Stimulated activated naive CD4-positive, alpha-beta T cell (primary cell): ENCODE measurements around the gene POLR2H.

ENCODE experiments used
- DNase-seq, 6 experiments: peaks; one replicate each; lab custom pipeline; 2025; lab: John Stamatoyannopoulos, UW

POLR2H gene

DNA sequence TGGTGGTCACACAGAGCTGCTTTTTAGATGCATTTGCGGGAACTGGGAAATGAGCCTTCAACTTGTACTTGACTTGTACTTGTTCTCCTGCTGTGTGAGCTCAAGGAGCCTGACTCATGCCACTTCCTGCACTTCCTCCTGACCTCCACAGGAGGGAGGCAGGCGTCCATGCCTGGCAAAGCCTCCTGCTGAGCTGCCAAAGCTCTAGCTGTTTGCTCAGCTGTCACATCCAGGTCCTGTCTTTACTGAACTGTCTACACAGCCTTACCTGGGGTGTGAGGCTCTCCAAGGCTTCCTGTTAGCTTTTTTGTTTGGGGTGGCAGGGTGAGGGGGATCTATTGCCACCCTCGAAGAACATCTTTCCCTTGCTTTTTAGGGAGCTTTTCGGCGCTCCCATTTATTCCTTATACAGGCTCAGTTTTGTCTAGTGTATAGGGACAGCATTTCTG, 10.1 kb downstream of the POLR2H start:
- DNase-seq = peak; percentile 11 to 72 (median 48)

DNA sequence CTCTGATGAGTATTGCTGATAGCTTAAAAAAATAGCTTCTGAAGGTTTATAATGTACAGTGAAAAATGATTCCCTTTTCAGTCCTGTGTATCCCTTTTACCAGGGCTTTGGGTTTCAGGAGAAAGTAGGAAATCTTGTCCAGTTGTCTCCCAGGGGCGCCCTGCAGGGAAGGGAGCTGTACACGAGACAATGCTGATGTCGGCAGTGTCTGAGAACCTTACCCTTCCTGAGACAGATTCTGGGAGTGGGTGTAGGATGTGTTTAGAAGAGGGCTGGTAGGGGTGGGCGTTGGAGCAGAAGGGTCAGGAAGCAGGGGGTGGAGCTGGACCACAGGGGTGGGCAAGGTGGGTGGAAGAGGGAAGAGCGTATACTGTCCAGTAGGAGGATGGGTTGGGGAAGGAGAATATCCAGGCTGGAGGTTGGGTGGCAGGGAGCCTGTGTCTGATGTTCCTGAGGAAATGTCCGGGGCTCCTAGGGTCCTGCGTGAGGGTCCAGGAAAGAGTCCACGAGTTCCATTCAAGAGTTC, 10.8 kb downstream of the POLR2H start:
- no peak for DNase-seq

DNA sequence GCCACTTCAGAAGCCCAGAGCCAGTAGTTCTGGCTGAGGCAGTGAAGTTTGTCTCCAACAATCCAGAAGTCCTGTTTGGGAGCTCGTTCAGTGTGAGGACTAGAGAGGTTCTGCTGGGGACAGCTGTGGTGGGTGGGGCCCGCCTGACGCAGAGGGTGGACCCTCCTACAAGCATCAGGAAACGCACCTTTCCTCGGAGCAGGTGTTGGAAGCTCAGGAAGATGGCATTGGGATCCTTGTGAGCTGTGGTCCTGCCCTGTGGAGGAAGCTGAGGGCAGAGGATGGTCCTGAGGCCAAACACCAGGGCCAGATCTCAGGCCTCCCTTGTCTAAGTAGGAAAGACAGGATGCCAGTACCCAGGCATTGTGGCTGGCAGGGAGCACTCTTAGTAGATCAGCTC, 11.4 kb downstream of the POLR2H start:
- no peak for DNase-seq

DNA sequence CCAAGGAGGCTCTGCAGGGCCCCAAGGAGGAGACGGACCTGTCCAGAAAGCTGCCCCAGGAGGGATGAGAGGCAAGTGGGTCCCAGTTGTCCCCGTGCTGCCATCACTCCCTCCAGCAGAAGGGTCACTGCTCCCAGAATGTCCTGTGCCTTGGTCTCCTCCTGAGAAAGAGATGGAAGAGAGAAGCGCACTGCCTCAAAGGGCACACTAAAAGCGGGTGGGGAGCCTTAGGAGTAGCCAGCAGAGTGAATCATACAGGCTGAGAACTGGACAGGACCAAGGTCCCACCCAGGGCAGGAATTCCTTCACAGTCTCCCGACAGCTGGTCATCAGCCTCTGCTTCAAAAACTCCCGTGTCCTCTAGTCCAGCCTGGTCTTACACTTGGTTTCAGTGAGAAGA, 11.9 kb downstream of the POLR2H start:
- DNase-seq = no peak

DNA sequence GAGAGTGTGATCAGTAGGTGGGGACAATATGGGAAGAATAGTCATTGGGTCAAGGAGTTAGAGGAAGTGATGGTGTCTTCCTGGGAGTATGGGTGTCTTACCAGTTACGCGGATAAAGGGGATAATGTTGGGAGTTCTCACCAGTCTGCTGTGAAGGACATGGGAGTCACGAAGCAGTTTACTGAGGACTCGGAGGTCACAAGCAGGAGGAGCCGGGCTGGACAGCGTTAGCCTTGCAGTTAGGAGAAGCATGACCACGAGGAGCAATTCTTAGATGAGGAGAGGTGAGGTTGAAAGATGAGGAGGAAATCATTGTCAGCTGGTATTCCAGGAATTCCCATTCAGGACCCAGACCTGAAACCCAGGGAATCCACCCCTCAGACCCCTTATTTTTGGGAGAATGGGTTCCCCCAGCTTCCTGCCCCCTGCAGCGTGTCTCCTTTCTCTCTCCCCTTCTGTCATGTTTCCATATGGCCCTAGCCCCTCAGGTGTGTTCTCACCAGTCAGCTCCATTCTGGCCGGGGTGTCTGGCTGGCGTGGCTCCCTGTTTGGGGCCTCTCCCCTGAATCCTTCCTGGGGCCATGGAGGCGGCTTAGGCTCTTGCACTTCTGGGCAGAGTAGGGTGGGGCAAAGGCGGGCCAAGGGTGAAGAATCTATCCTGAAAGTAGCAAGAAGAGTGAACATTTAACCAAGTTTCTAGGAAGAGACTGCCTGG, 14.4 kb downstream of the POLR2H start:
- DNase-seq = no peak

DNA sequence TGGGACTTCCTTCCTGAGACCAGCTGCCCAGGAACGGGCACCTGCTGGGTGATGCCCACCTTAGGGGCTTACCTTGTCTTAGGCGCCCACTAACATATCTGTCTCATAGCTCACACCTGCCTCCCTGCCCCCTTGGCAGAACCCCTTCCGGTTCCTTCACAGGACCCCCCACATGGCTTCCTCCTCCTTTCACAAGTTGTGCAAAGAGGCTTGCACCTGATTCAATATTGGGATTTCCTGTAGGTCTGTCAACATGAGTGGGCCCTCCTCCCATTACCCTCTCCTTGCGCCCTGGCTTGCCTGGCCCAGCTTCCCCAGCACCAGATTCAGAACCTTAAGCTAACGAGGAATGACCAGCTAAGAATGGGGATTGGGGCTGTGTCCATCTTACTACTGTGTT, 15.9 kb downstream of the POLR2H start:
- no peak for DNase-seq

DNA sequence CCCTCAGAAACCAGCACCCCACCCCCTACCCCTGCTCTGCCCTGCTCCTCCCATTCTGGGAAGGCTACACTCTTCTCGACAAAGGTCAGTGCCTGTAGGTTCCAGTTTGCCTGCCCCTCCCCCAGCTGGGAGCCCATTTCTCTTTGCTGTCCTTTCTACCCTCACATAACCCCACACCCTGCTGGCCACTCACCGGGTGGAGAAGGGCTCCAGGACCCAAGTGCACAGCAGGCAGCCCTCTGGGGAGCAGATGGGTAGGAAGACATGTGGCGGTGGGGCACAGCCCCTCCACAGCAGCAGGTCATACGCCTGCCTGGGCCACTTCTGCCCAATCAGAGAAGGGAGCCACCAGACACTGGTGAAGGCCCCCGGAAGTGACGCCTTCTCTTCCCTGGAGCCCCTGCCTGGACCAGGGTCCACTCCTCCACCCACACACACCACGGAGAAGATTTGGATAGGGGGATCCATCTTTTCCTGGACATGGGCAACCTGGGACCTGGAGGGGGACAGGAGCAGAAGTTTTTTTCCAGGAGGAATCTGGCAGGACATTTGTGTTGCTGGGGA, 16.5 kb downstream of the POLR2H start, which contains the start of gene THPO:
THPO (minus strand) TSS at position 326 of the 564 bp plus-strand sequence. CDS start 1,948 bp downstream, outside the sequence.
- no peak for DNase-seq

DNA sequence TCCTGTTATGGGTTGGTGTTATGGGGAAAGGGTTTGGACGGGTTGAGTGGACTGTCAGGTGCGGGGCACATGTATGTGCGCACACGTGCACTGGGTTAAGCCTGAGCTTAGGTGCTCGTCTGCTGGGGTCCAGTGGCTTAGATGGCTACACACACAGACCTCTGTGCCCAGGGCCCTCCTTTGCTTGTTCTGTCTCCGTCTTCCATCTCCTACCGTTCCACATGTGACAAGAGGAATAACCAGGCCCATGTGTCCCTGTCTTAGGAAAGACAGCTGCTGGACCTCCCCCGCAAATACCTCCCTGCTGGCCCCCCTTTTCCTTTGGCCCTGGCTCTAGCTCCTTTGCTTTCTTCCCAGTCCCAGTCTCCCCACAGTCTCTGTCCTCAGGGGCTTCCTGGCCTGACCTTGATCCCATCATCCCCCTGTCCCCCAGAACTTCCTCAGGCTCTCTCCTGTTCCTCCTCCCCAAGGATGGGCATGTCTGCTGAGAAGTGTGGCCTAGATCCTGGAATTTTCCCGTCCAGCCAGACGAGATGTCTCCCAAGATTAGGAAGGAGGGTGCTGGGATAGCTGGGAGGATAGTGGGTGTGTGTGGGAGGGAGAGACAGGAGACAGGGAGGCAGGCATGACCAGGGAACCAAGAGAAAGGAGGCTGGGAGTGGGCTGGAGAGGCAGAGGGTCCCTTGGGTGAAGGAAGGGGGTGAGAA, 17.3 kb downstream of the POLR2H start:
- DNase-seq = no peak

DNA sequence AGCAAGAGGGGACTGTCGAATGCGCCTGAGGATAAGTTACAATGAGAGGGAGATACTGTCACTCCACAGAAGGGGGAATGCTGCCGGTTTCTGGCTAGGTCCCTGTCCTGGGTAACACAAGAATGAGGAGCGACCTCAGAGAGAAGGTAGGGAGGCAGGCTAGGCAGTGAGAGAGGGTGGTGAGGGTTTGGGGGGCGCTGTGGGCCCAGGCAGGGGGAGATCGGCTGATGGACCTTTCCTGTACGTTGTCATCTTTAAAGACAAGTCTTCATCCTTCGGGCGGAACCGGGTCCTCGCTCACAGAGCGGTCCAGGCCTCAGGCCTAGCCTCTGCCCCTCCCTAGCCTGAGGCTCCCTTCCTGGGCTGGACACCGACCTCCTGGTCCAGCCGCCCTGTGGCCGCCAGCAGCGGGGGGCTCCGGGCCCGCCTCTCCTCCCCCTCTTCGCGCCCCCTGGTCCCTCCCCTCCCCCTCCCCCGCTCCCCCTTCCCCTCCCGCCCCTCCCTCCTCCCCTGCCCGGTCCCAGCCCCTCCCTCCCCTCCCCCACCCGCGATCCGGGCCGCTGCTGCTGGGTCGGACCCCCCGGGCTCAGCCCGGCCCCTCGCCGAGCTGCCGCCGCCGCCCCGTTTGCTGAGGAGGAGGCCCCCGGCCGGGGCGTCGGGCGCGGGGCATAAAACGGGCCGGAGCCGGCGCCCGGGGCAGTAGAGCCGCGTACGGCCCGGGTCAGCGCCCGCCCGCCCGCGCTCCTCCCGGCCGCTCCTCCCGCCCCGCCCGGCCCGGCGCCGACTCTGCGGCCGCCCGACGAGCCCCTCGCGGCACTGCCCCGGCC, 18.1 kb downstream of the POLR2H start, which contains the start of gene CHRD:
CHRD (plus strand) TSS at position 697 of the 827 bp plus-strand sequence. CDS start 265 bp downstream, outside the sequence.
- no peak for DNase-seq

DNA sequence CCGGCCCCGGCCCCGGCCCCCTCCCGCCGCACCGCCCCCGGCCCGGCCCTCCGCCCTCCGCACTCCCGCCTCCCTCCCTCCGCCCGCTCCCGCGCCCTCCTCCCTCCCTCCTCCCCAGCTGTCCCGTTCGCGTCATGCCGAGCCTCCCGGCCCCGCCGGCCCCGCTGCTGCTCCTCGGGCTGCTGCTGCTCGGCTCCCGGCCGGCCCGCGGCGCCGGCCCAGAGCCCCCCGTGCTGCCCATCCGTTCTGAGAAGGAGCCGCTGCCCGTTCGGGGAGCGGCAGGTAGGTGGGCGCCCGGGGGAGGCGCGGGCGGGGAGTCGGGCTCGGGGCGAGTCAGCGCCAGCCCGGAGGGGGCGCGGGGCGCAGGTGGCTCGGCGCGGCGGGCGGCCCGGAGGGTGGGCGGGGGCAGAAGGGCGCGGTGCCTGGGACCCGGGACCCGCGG, 18.7 kb downstream of the POLR2H start:
- peak in 2 of 6 experiments; percentile 11 to 12 for DNase-seq

DNA sequence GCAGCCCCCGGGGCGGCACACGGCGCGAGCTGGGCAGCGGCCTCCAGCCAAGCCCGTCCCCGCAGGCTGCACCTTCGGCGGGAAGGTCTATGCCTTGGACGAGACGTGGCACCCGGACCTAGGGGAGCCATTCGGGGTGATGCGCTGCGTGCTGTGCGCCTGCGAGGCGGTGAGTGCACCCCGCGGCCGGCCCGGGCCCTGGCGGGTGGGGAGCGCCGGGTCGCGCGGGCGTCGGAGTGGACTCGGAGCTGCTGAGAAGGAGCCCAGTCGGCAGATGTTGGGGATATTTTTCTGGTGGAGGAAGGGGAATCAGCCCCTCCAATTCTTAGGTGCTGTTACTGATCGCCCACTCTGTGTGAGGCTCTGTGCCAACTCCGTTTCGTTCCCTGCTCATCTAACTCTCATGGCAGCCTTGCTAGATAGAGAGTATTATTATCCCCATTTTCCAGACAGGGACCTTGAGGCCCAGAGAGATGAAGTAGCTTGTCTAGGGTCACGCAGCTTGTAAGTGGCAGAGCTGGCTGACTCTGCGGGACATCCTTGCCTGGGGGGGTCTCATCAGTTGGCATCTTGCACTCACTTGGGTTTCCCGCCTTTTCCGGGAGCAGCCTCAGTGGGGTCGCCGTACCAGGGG, 19.2 kb downstream of the POLR2H start:
- DNase-seq = peak in 2 of 6 experiments; percentile 11 to 38

DNA sequence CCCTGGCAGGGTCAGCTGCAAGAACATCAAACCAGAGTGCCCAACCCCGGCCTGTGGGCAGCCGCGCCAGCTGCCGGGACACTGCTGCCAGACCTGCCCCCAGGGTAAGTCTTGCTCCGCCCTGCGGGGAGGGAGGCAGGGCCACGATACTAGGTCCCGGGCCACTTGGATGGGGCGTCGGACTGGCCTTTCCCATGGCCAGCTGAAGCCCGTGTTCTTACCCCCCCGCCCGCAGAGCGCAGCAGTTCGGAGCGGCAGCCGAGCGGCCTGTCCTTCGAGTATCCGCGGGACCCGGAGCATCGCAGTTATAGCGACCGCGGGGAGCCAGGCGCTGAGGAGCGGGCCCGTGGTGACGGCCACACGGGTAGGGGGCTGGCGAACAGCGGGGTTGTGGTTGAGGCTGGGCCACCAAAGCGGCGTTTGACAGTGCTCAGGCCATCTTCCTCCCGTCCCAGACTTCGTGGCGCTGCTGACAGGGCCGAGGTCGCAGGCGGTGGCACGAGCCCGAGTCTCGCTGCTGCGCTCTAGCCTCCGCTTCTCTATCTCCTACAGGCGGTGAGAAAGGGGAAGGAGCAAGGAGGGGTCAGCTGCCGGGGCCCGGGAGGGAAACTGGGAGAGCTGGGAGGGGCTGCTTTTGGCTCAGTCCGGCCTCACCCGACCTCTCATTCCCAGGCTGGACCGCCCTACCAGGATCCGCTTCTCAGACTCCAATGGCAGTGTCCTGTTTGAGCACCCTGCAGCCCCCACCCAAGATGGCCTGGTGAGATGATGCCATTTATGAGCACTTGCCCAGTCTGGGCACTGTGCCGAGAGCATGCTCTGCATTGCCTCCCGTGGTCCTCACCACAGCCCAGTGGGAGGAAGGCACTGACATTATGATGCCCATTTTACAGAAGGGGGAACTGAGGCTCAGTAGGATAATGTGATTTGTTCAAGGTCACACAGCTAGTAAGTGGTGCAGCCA, 20.0 kb downstream of the POLR2H start:
- DNase-seq = peak in 1 of 6 experiments; percentile 11

DNA sequence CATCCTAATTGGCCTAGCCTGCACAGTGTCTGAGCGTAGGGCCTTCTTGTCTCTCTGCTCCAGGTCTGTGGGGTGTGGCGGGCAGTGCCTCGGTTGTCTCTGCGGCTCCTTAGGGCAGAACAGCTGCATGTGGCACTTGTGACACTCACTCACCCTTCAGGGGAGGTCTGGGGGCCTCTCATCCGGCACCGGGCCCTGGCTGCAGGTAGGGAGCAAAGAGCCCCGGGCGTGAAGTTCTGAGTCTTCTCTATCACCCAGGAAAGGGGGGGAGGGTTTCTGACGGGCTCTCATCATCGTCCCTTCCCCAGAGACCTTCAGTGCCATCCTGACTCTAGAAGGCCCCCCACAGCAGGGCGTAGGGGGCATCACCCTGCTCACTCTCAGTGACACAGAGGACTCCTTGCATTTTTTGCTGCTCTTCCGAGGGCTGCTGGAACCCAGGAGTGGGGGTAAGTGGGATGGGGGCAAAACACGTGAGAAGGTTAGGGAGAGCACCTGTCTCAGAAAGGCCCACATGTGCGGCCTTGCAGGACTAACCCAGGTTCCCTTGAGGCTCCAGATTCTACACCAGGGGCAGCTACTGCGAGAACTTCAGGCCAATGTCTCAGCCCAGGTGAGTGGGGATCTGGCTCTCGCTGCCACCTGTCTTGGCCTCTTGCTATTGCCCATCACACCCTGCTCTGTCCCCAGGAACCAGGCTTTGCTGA, 21.0 kb downstream of the POLR2H start:
- DNase-seq = no peak

DNA sequence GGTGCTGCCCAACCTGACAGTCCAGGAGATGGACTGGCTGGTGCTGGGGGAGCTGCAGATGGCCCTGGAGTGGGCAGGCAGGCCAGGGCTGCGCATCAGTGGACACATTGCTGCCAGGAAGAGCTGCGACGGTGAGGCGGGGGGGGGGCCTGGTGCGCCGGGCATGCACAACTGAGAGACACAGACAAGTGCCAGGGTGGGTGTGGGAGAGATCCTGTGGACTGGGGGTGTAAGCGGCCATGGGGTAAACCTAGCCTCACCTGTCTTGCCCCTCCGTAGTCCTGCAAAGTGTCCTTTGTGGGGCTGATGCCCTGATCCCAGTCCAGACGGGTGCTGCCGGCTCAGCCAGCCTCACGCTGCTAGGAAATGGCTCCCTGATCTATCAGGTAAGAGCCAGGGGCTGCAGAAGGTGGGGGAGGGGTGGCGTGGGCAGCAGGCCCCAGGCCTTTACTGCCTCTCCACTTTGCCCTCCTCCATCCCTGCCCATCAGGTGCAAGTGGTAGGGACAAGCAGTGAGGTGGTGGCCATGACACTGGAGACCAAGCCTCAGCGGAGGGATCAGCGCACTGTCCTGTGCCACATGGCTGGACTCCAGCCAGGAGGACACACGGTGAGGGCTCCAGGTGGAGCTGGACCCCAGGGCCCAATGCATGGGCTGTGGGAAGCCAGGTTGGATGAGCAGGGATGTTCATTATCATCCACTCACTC, 21.7 kb downstream of the POLR2H start:
- DNase-seq = no peak

DNA sequence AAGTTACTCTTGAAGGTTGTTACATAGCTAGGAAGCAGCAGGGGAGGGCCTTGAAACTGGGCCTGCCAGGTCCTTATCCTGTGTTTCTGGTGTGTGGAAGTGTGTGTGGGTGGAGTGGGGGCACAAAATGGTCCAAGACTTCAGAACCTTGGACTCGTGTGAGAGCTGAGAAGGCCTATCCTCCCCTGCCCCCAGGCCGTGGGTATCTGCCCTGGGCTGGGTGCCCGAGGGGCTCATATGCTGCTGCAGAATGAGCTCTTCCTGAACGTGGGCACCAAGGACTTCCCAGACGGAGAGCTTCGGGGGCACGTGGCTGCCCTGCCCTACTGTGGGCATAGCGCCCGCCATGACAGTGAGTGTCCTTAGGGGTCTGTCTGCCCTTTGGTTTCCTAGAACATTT, 22.8 kb downstream of the POLR2H start:
- no peak for DNase-seq

DNA sequence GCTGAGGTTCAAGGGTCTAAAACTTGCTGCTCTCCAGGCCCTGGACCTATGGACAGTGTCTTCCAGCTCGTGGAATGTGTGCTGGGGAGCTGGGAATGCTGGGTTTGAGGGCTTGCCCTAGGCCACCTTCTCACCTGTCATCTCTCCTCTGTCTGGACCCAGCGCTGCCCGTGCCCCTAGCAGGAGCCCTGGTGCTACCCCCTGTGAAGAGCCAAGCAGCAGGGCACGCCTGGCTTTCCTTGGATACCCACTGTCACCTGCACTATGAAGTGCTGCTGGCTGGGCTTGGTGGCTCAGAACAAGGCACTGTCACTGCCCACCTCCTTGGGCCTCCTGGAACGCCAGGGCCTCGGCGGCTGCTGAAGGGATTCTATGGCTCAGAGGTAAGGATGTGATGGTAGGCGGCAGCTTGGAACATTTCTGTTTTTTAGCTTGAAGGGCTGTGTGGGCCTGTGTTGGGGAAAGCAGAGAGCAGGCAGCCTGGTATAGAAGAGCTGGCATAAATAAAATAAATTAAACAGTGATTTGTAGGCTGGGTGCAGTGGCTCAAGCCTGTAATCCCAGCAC, 23.4 kb downstream of the POLR2H start:
- no peak for DNase-seq

DNA sequence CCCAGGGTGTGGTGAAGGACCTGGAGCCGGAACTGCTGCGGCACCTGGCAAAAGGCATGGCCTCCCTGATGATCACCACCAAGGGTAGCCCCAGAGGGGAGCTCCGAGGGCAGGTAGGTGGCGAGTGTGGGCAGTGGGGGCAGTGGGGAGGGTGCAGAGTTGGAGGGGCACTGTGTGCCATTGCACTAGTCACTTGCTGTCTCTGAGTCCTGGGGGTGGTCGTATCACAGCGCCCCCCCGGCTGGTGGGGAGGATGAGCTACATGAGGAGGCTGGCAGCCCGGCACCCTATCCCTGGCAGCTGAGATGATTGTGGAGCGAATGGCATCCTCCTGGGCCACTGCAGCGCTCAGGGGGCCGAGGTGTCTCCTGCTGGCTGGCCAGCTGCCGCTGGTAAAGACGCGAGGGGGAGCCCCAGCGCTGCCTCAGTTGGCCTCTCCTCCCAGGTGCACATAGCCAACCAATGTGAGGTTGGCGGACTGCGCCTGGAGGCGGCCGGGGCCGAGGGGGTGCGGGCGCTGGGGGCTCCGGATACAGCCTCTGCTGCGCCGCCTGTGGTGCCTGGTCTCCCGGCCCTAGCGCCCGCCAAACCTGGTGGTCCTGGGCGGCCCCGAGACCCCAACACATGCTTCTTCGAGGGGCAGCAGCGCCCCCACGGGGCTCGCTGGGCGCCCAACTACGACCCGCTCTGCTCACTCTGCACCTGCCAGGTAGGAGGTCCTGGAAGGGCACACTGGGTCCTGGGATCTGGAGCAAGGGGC, 24.7 kb downstream of the POLR2H start:
- no peak for DNase-seq
